RWPE1 (cell line): ENCODE results near the gene CGA.
A peak's percentile ranks its signal among the peaks of the same experiment; 100 is the strongest.
"Not testable (repeated sequence)": the region's sequence is repeated elsewhere in the genome, so short reads cannot be mapped to it uniquely, and the experiment has no call there.

ENCODE experiments used
- CTCF ChIA-PET: fragments of 350-600 bp; sonication (Branson Sonifier 250); formaldehyde crosslinking; extraction: SDS; loops from one replicate; lab custom pipeline; 2021; lab: Yijun Ruan, JAX
- POLR2A ChIA-PET: fragments of 400-600 bp; formaldehyde crosslinking; extraction: SDS; loops from one replicate; lab custom pipeline; 2020; ENCODE audit warnings: antibody characterized with exemption; ENCODE audit not compliant: low non-redundant PET; lab: Yijun Ruan, JAX
- DNase-seq: peaks from one replicate; pipeline ENCODE4 v3.0.0; 2012; ENCODE audit warnings: low spot score
- H3K27ac ChIP-seq: fragments of 450-650 bp; 2 replicates; pipeline ENCODE4 v1.5.1; 2017
- CTCF ChIP-seq: fragments of 450-650 bp; conservative IDR thresholded peaks from 2 replicates; pipeline ENCODE4 v1.5.1; 2017; ENCODE audit warnings: low read depth, mild to moderate bottlenecking

Gene CGA

GRCh38 chr6:87095087-87095509, at the start of gene CGA:
Gene CGA, minus strand, starts transcription at chr6:87095106. Its CDS starts 6,906 bp downstream, at chr6:87088200.
- no peak within 1 kb of the TSS for H3K27ac ChIP-seq
- DNase-seq, result no peak
- ChIA-PET CTCF (interaction anchor here (2.1 kb wide), 1 partner anchor 16 kb away, joined by 9 read pairs; no protein-coding TSS in a partner anchor), POLR2A (no interaction called here)
- no peak for TF ChIP-seq CTCF

- CTCF ChIA-PET, result interaction anchor here (0.6 to 1.5 kb wide), 6 partner anchors 8 to 328 kb away, joined by 3 to 5 read pairs (median 4); no protein-coding TSS in a partner anchor
- DNase-seq, H3K27ac ChIP-seq, POLR2A ChIA-PET: not testable (repeated sequence)
Measured at GRCh38 chr6:87139927-87140326, 45.0 kb upstream of the CGA start.

- no peak overlapping the region for H3K27ac ChIP-seq
- peak; percentile 79 for TF ChIP-seq CTCF
- ChIA-PET POLR2A (no interaction called here), CTCF (interaction anchor here (0.5 to 1.5 kb wide), 11 partner anchors 7 to 1354 kb away, joined by 3 to 5 read pairs (median 3); no protein-coding TSS in a partner anchor)
- DNase-seq, result peak; percentile 61
Measured at GRCh38 chr6:87139236-87139635, 44.3 kb upstream of the CGA start.

GRCh38 chr6:87136963-87137362, 42.1 kb upstream of the CGA start:
- no peak for TF ChIP-seq CTCF
- CTCF ChIA-PET, result no interaction called here
- no peak overlapping the region for H3K27ac ChIP-seq
- POLR2A ChIA-PET, result no interaction called here
- no peak for DNase-seq

GRCh38 chr6:87127737-87128136, 32.8 kb upstream of the CGA start:
- no peak for TF ChIP-seq CTCF
- H3K27ac ChIP-seq, result no peak overlapping the region
- ChIA-PET POLR2A (no interaction called here), CTCF (no interaction called here)
- no peak for DNase-seq

GRCh38 chr6:87126501-87126900, 31.6 kb upstream of the CGA start:
- no peak overlapping the region for H3K27ac ChIP-seq
- CTCF ChIA-PET, result no interaction called here
- no peak for DNase-seq
- POLR2A ChIA-PET, result no interaction called here
- no peak for TF ChIP-seq CTCF

- no peak for TF ChIP-seq CTCF
- CTCF ChIA-PET, result interaction anchor here (0.6 kb wide), 1 partner anchor 16 kb away, joined by 5 read pairs; no protein-coding TSS in a partner anchor
- DNase-seq, result no peak
Measured at GRCh38 chr6:87124074-87124473, 29.2 kb upstream of the CGA start.

More at GRCh38 chr6:87124074-87124473, 29.2 kb upstream of the CGA start:
- POLR2A ChIA-PET, result interaction anchor here (0.6 kb wide), 1 partner anchor 495 kb away, joined by 4 read pairs; no protein-coding TSS in a partner anchor
- H3K27ac ChIP-seq, result no peak overlapping the region
